ENCODE measurements around the gene CRTAC1.

CRTAC1 gene

GRCh38 chr10:98030093-98030821, at the start of gene CRTAC1:
Gene CRTAC1, minus strand, starts transcription at chr10:98030621. Its CDS starts 149 bp downstream, at chr10:98030472.
- no peak for DNase-seq (ENCODE audit: low spot score)

GRCh38 chr10:98078774-98079173, 48.4 kb upstream of the CRTAC1 start:
- DNase-seq (ENCODE audit: low spot score), result no peak

- no peak for DNase-seq (ENCODE audit: low spot score)
Measured at GRCh38 chr10:98077223-98077622, 46.8 kb upstream of the CRTAC1 start.

GRCh38 chr10:98076086-98076485, 45.7 kb upstream of the CRTAC1 start:
- DNase-seq (ENCODE audit: low spot score), result no peak

- DNase-seq (ENCODE audit: low spot score), result no peak
Measured at GRCh38 chr10:98074315-98074911, 44.0 kb upstream of the CRTAC1 start.

- DNase-seq (ENCODE audit: low spot score), result no peak
Measured at GRCh38 chr10:98067165-98067564, 36.7 kb upstream of the CRTAC1 start.

- no peak for DNase-seq (ENCODE audit: low spot score)
Measured at GRCh38 chr10:98063740-98064027, 33.3 kb upstream of the CRTAC1 start.

- no peak for DNase-seq (ENCODE audit: low spot score)
Measured at GRCh38 chr10:98062424-98062823, 32.0 kb upstream of the CRTAC1 start.

- no peak for DNase-seq (ENCODE audit: low spot score)
Measured at GRCh38 chr10:98060079-98060478, 29.7 kb upstream of the CRTAC1 start.

- no peak for DNase-seq (ENCODE audit: low spot score)
Measured at GRCh38 chr10:98058295-98058694, 27.9 kb upstream of the CRTAC1 start.

- DNase-seq (ENCODE audit: low spot score), result no peak
Measured at GRCh38 chr10:98055841-98056516, 25.6 kb upstream of the CRTAC1 start.

GRCh38 chr10:98047009-98047741, 16.8 kb upstream of the CRTAC1 start:
- DNase-seq (ENCODE audit: low spot score), result no peak

GRCh38 chr10:98045785-98046389, 15.5 kb upstream of the CRTAC1 start:
- DNase-seq (ENCODE audit: low spot score), result peak; percentile 72

GRCh38 chr10:98041352-98042043, 11.1 kb upstream of the CRTAC1 start:
- peak; percentile 53 for DNase-seq (ENCODE audit: low spot score)

GRCh38 chr10:98039690-98040381, 9.4 kb upstream of the CRTAC1 start:
- no peak for DNase-seq (ENCODE audit: low spot score)

GRCh38 chr10:98038288-98038687, 7.9 kb upstream of the CRTAC1 start:
- no peak for DNase-seq (ENCODE audit: low spot score)

- no peak for DNase-seq (ENCODE audit: low spot score)
Measured at GRCh38 chr10:98035599-98035998, 5.2 kb upstream of the CRTAC1 start.

GRCh38 chr10:98033515-98033914, 3.1 kb upstream of the CRTAC1 start:
- no peak for DNase-seq (ENCODE audit: low spot score)

- no peak for DNase-seq (ENCODE audit: low spot score)
Measured at GRCh38 chr10:98031440-98031839, 1.0 kb upstream of the CRTAC1 start.

GRCh38 chr10:98030991-98031431, 590 bp upstream of the CRTAC1 start:
- DNase-seq (ENCODE audit: low spot score), result no peak
